Measurements from ENCODE around the gene NR2C1. TPM values are rescaled to one million over a fixed set of nuclear protein-coding genes. Genes with fewer than 3 reads are reported as not detected.

The NR2C1 gene
- total RNA-seq, 1 experiment from 2014 or later, result 33.7 TPM

GRCh38 chr12:94983321-94983720 is 90.1 kb downstream of the NR2C1 start:
- no peak overlapping the region for H3K27ac ChIP-seq (ENCODE audit: low read depth, low read length)
- ChIA-PET RAD21 (ENCODE audit: low non-redundant PET in 1 of 2, low total read pairs in 2 of 2, uncharacterized antibody in 2 of 2, unreplicated experiment in 2 of 2) (no interaction called here), CTCF (no interaction called here), POLR2A (no interaction called here)
- no peaks in the 10 kb centered on the region for H3K9me3 ChIP-seq (ENCODE audit: control insufficient read depth in 1 of 2, insufficient read depth in 1 of 2, low read depth in 1 of 2, low read length in 2 of 2)
- no peak for DNase-seq (ENCODE audit: low read depth, low spot score)
- peaks cover 7% of the 10 kb centered on the region for H3K79me2 ChIP-seq (ENCODE audit: insufficient read depth, low read length)
- no peak overlapping the region for H3K4me2 ChIP-seq (ENCODE audit: low read length)
- TF ChIP-seq SIN3A (IDR thresholded peaks at IDR 0.05; ENCODE audit: low read depth), result no peak
- TF ChIP-seq ZNF274 (IDR thresholded peaks at IDR 0.05; ENCODE audit: low read depth, low read length), result no peak
- no peak for TF ChIP-seq YY1 (IDR thresholded peaks at IDR 0.05; ENCODE audit: extremely low read depth, insufficient replicate concordance, low read depth, low read length)
- no peak overlapping the region for H3K9ac ChIP-seq (ENCODE audit: low read length)
- intact Hi-C loops (cut with micrococcal nuclease), result no loop called here
- H4K20me1 ChIP-seq (ENCODE audit: insufficient read depth), result peaks cover 3% of the 10 kb centered on the region; the same call in 1 of the 2 replicates
- H3K4me3 ChIP-seq (replicated peaks in 1 of 2; ENCODE audit: low read depth in 1 of 2, low read length in 2 of 2), result no peak overlapping the region
- H2AFZ ChIP-seq (ENCODE audit: low read depth, low read length, poor library complexity, severe bottlenecking), result no peak overlapping the region
- no peaks in the 10 kb centered on the region for H3K27me3 ChIP-seq (ENCODE audit: insufficient read depth, low read length)
- no peaks in the 10 kb centered on the region for H3K36me3 ChIP-seq (ENCODE audit: control insufficient read depth in 1 of 2, insufficient read depth in 2 of 2, low read length in 2 of 2)
- BruUV-seq (replicated peaks), result no TSS peak
- no peaks in the 10 kb centered on the region for H3K9me2 ChIP-seq (ENCODE audit: insufficient read depth)
- no peaks in the 10 kb centered on the region; a peak in 1 of 4 replicates for H3K4me1 ChIP-seq (ENCODE audit: control insufficient read depth in 1 of 2, insufficient read depth in 2 of 2, low read length in 2 of 2)
- no peak for ATAC-seq

GRCh38 chr12:94982456-94982855 is 91.0 kb downstream of the NR2C1 start:
- intact Hi-C loops (cut with micrococcal nuclease), result no loop called here

More at GRCh38 chr12:94982456-94982855, 91.0 kb downstream of the NR2C1 start:
- Histone ChIP-seq H4K20me1 (ENCODE audit: insufficient read depth) (peaks cover 3% of the 10 kb centered on the region; the same call in 1 of the 2 replicates), H3K9me3 (ENCODE audit: control insufficient read depth in 1 of 2, insufficient read depth in 1 of 2, low read depth in 1 of 2, low read length in 2 of 2) (no peaks in the 10 kb centered on the region), H3K79me2 (ENCODE audit: insufficient read depth, low read length) (peaks cover 7% of the 10 kb centered on the region), H3K27ac (ENCODE audit: low read depth, low read length) (no peak overlapping the region), H3K4me1 (ENCODE audit: control insufficient read depth in 1 of 2, insufficient read depth in 2 of 2, low read length in 2 of 2) (no peaks in the 10 kb centered on the region; a peak in 1 of 4 replicates), H3K36me3 (ENCODE audit: control insufficient read depth in 1 of 2, insufficient read depth in 2 of 2, low read length in 2 of 2) (no peaks in the 10 kb centered on the region), H2AFZ (ENCODE audit: low read depth, low read length, poor library complexity, severe bottlenecking) (no peak overlapping the region), H3K4me3 (replicated peaks in 1 of 2; ENCODE audit: low read depth in 1 of 2, low read length in 2 of 2) (no peak overlapping the region), H3K4me2 (ENCODE audit: low read length) (no peak overlapping the region), H3K9me2 (ENCODE audit: insufficient read depth) (no peaks in the 10 kb centered on the region), H3K9ac (ENCODE audit: low read length) (no peak overlapping the region), H3K27me3 (ENCODE audit: insufficient read depth, low read length) (no peaks in the 10 kb centered on the region)
- TF ChIP-seq REST (IDR thresholded peaks at IDR 0.05; ENCODE audit: low read depth) (no peak), SRF (IDR thresholded peaks at IDR 0.05; ENCODE audit: low read depth) (no peak), RAD21 (IDR thresholded peaks at IDR 0.05; ENCODE audit: low read depth) (no peak), MAX (IDR thresholded peaks at IDR 0.05) (no peak), ZNF274 (IDR thresholded peaks at IDR 0.05; ENCODE audit: low read depth, low read length) (no peak), CTCF (IDR thresholded peaks at IDR 0.05 in 2 of 3, conservative IDR thresholded peaks at IDR 0.05 in 1 of 3; ENCODE audit: borderline replicate concordance in 1 of 3, insufficient read depth in 1 of 3, low read depth in 2 of 3, low read length in 2 of 3) (no peak), ATF3 (IDR thresholded peaks at IDR 0.05) (no peak), POLR2AphosphoS5 (IDR thresholded peaks at IDR 0.05; ENCODE audit: low read depth, low read length) (no peak), SIN3A (IDR thresholded peaks at IDR 0.05; ENCODE audit: low read depth) (no peak)
- ChIA-PET CTCF (no interaction called here), POLR2A (interaction anchor here (1.0 kb wide), 1 partner anchor 10 kb away, joined by 3 read pairs; no protein-coding TSS in a partner anchor), RAD21 (ENCODE audit: low non-redundant PET in 1 of 2, low total read pairs in 2 of 2, uncharacterized antibody in 2 of 2, unreplicated experiment in 2 of 2) (no interaction called here)
- no TSS peak for BruUV-seq (replicated peaks)
- no peak for ATAC-seq
- DNase-seq (ENCODE audit: low read depth, low spot score), result no peak
